ENCODE data around the gene ZNF3. TPM values are rescaled to one million over a fixed set of nuclear protein-coding genes. Genes with fewer than 3 reads are reported as not detected.

Gene ZNF3
- total and polyA plus RNA-seq, 2 experiments from 2014 or later: 23.4 to 48.9 TPM

- Histone ChIP-seq H3K27ac (ENCODE audit: low read depth) (no peak overlapping the region), H3K27me3 (ENCODE audit: insufficient read depth) (no peaks in the 10 kb centered on the region), H2AFZ (no peak overlapping the region), H3K4me1 (ENCODE audit: insufficient read depth) (no peaks in the 10 kb centered on the region), H3K4me2 (no peak overlapping the region), H3K36me3 (ENCODE audit: insufficient read depth) (peaks cover 26% of the 10 kb centered on the region), H3F3A (replicated peaks; ENCODE audit: low read depth) (peaks cover 5% of the 10 kb centered on the region; the same call in 1 of the 2 replicates), H3K9me2 (ENCODE audit: insufficient read depth) (peaks cover 2% of the 10 kb centered on the region; the same call in 1 of the 2 replicates), H4K20me1 (replicated peaks; ENCODE audit: insufficient read depth) (peaks cover 7% of the 10 kb centered on the region), H3K79me2 (replicated peaks; ENCODE audit: insufficient read depth) (peaks cover 38% of the 10 kb centered on the region), H3K4me3 (no peak overlapping the region)
- Mint-ChIP-seq H3K27me3 (ENCODE audit: insufficient read depth, low read depth, poor library complexity) (peaks cover 8% of the 10 kb centered on the region), H3K4me3 (no peak overlapping the region), H3K4me1 (peaks cover 3% of the 10 kb centered on the region; the same call in 2 of the 3 replicates), H3K27ac (no peak overlapping the region), H3K9me3 (no peaks in the 10 kb centered on the region), H3K36me3 (ENCODE audit: low read depth) (peaks cover 51% of the 10 kb centered on the region)
- DNase-seq (ENCODE audit: low spot score): no peak
- ATAC-seq: no peak
- no peak for TF ChIP-seq NANOG (IDR thresholded peaks at IDR 0.05; ENCODE audit: borderline replicate concordance)
- TF ChIP-seq ETS1 (IDR thresholded peaks at IDR 0.05): no peak
- no peak for TF ChIP-seq ZNF114 (CRISPR knock-in tag; IDR thresholded peaks at IDR 0.05)
- no peak for TF ChIP-seq ZNF331 (CRISPR knock-in tag; IDR thresholded peaks at IDR 0.05; ENCODE audit: low read depth)
- no peak for TF ChIP-seq STAT1 (IDR thresholded peaks at IDR 0.05; ENCODE audit: unreplicated experiment)
- TF ChIP-seq REST (IDR thresholded peaks at IDR 0.05; ENCODE audit: unreplicated experiment): no peak
- no peak for TF ChIP-seq CREB1 (CRISPR knock-in tag; IDR thresholded peaks at IDR 0.05; ENCODE audit: low read depth)
- TF ChIP-seq CTCF (conservative IDR thresholded peaks at IDR 0.05; ENCODE audit: low read depth in 2 of 2): no peak
- no peak for TF ChIP-seq EZH2 (IDR thresholded peaks at IDR 0.05; ENCODE audit: low read depth, unreplicated experiment)
- no peak for TF ChIP-seq JUNB (IDR thresholded peaks at IDR 0.05; ENCODE audit: unreplicated experiment)
- no peak for TF ChIP-seq EZH2phosphoT487 (IDR thresholded peaks at IDR 0.05; ENCODE audit: unreplicated experiment)
- no peak for TF ChIP-seq ZNF462 (CRISPR knock-in tag; IDR thresholded peaks at IDR 0.05)
- no peak for TF ChIP-seq POLR2AphosphoS5 (IDR thresholded peaks at IDR 0.05; ENCODE audit: low read depth)
Observed at GRCh38 chr7:100023526-100023925, 58.0 kb downstream of the ZNF3 start.
